Measurements from ENCODE around the gene ZFHX2.

ZFHX2 gene

GRCh38 chr14:23564181-23564812 is 12.7 kb upstream of the ZFHX2 start:
- no peaks in the 10 kb centered on the region for H3K27me3 ChIP-seq (ENCODE audit: insufficient read depth, low read length)
- no peak overlapping the region for H3K4me2 ChIP-seq (ENCODE audit: low read length)
- H3K36me3 ChIP-seq (ENCODE audit: insufficient read depth, low read length) = peaks cover 53% of the 10 kb centered on the region; the same call in 1 of the 2 replicates
- no peak overlapping the region for H3K9ac ChIP-seq (ENCODE audit: low read length)
- TF ChIP-seq CTCF (IDR thresholded peaks at IDR 0.05; ENCODE audit: low read length) (no peak), EZH2 (IDR thresholded peaks at IDR 0.05; ENCODE audit: borderline replicate concordance, low read length) (no peak)
- H3K9me2 ChIP-seq (ENCODE audit: low read depth, low read length) = no peaks in the 10 kb centered on the region
- H4K20me1 ChIP-seq (ENCODE audit: insufficient read depth, low read length) = no peaks in the 10 kb centered on the region
- no peaks in the 10 kb centered on the region for H3F3A ChIP-seq (ENCODE audit: insufficient read depth, low read length)
- no peaks in the 10 kb centered on the region for H3K79me2 ChIP-seq (ENCODE audit: insufficient read depth, low read length)
- no peak overlapping the region for H3K4me3 ChIP-seq (ENCODE audit: low read depth, low read length, poor library complexity, severe bottlenecking)
- peaks cover 18% of the 10 kb centered on the region for H3K4me1 ChIP-seq (ENCODE audit: insufficient read depth, low read length, severe bottlenecking)
- no peaks in the 10 kb centered on the region for H3K9me3 ChIP-seq (ENCODE audit: low read length)
- H2AFZ ChIP-seq (ENCODE audit: low read length) = no peak overlapping the region
- no peak overlapping the region for H3K27ac ChIP-seq (ENCODE audit: low read depth, low read length, poor library complexity, severe bottlenecking)

- Histone ChIP-seq H3K79me2 (ENCODE audit: insufficient read depth, low read length) (no peaks in the 10 kb centered on the region), H3K4me1 (ENCODE audit: insufficient read depth, low read length, severe bottlenecking) (peaks cover 23% of the 10 kb centered on the region), H3K9ac (ENCODE audit: low read length) (no peak overlapping the region), H3K4me3 (ENCODE audit: low read depth, low read length, poor library complexity, severe bottlenecking) (no peak overlapping the region), H2AFZ (ENCODE audit: low read length) (no peak overlapping the region), H3K27ac (ENCODE audit: low read depth, low read length, poor library complexity, severe bottlenecking) (no peak overlapping the region), H4K20me1 (ENCODE audit: insufficient read depth, low read length) (no peaks in the 10 kb centered on the region), H3K4me2 (ENCODE audit: low read length) (no peak overlapping the region), H3K9me3 (ENCODE audit: low read length) (no peaks in the 10 kb centered on the region), H3K9me2 (ENCODE audit: low read depth, low read length) (no peaks in the 10 kb centered on the region), H3F3A (ENCODE audit: insufficient read depth, low read length) (no peaks in the 10 kb centered on the region), H3K27me3 (ENCODE audit: insufficient read depth, low read length) (no peaks in the 10 kb centered on the region), H3K36me3 (ENCODE audit: insufficient read depth, low read length) (peaks cover 59% of the 10 kb centered on the region; the same call in 1 of the 2 replicates)
- TF ChIP-seq CTCF (IDR thresholded peaks at IDR 0.05; ENCODE audit: low read length) (no peak), EZH2 (IDR thresholded peaks at IDR 0.05; ENCODE audit: borderline replicate concordance, low read length) (no peak)
Observed at GRCh38 chr14:23563473-23564180, 12.1 kb upstream of the ZFHX2 start.

GRCh38 chr14:23562822-23563472 is 11.4 kb upstream of the ZFHX2 start:
- Histone ChIP-seq H4K20me1 (ENCODE audit: insufficient read depth, low read length) (no peaks in the 10 kb centered on the region), H3K79me2 (ENCODE audit: insufficient read depth, low read length) (no peaks in the 10 kb centered on the region), H3K9ac (ENCODE audit: low read length) (no peak overlapping the region), H3K4me2 (ENCODE audit: low read length) (no peak overlapping the region), H2AFZ (ENCODE audit: low read length) (no peak overlapping the region), H3F3A (ENCODE audit: insufficient read depth, low read length) (no peaks in the 10 kb centered on the region), H3K4me1 (ENCODE audit: insufficient read depth, low read length, severe bottlenecking) (peaks cover 24% of the 10 kb centered on the region), H3K36me3 (ENCODE audit: insufficient read depth, low read length) (peaks cover 59% of the 10 kb centered on the region; the same call in 1 of the 2 replicates), H3K27ac (ENCODE audit: low read depth, low read length, poor library complexity, severe bottlenecking) (no peak overlapping the region), H3K9me3 (ENCODE audit: low read length) (no peaks in the 10 kb centered on the region), H3K27me3 (ENCODE audit: insufficient read depth, low read length) (no peaks in the 10 kb centered on the region), H3K4me3 (ENCODE audit: low read depth, low read length, poor library complexity, severe bottlenecking) (no peak overlapping the region), H3K9me2 (ENCODE audit: low read depth, low read length) (no peaks in the 10 kb centered on the region)
- TF ChIP-seq CTCF (IDR thresholded peaks at IDR 0.05; ENCODE audit: low read length) = peak; percentile 86
- TF ChIP-seq EZH2 (IDR thresholded peaks at IDR 0.05; ENCODE audit: borderline replicate concordance, low read length) = no peak
